ENCODE measurements around the gene APMAP.

The APMAP gene

DNA sequence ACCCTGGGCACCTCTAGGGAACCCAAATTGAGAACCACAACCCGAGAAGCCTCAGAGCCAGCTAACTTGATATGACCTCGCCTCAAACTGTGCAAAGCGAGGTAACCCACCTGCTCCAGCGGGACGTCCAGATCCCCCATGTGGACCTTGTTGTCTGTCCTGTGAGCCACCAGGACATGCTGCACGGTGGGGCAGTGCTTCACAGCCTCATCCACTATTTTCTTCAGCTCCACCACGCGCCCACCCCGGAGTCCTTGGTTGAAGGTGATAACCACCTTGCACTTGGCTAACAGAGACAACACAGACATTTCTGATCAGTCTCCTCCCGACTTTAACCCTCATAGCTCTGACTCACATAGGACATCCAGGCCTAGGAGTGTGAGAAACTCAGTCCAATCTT is 30.8 kb upstream of the APMAP start:
- DNase-seq, result peak; percentile 43

DNA sequence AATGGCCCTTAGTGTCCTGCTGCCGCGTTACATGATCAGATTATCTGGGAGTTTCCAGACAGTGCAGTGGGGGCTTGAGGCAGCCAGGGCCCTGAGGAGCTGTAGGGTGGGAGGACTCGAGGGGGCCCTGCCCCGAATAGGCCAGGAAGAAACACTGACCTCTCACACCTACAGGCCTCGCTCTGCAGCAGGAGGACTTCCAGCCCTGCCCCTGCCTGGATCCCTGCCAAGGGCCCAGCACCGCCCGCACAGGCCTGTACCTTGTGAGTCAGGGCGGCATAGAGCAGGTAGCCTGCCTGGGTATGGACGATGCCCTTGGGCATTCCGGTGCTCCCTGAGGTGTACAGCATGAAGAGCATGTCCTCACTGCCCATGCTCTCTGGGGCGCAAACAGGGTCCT is 30.1 kb upstream of the APMAP start:
- DNase-seq, result no peak

DNA sequence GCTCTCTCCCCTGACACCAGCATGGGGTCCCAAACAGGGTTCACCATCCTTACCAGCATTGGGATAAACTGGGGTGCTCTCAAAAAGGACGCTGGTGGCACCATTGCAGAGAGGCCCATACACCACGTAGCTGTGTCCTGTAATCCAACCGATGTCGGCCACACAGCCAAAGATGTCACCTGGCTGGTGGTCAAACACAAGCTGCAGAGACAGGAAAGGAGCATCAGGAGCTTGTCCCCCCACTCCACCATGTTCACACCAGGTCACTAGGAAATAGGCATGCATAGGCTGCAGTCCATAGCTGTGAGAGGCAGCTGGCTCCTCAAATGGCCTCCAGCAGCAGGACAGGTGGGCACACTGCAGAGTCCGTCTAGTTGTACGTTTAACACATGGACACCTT is 28.8 kb upstream of the APMAP start:
- no peak for DNase-seq

DNA sequence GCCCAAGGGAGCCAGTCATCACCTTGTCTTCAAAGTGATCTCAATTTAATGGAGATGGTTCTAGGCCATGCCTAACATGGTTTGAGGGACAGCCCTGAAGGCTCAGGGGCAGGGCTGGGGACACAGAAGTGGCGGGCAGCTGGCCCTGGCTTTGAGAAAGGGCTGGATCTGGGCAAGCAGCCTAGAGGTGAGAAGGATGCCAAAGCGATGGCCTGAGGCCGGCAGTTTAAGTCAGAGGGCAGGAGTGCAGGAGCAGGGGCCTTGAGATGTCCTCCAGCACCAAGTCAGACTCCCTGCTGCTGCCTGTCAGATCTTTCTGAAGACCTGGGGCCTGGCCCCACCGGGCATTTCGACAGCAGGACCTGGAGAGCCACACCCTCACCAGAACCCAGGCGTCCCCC is 28.4 kb upstream of the APMAP start:
- no peak for DNase-seq

DNA sequence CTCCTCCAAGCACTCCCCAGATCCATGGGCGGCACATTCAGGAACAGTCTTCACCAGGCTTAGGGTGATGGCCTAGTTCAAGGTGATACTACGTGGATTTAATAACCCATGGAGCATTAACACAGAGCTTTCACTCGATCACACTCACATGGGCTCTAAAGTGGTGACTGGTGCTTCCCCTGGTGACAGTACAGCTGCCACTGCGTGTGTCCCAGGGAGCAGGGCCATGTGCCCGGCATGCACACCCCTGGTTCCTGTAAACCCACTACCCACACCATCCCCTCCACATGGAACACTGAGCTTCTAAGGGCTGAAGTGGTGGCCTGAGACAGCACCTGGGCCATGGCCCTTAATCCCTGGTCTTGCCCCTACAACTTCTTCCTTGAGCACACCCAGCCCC is 27.8 kb upstream of the APMAP start:
- no peak for DNase-seq

DNA sequence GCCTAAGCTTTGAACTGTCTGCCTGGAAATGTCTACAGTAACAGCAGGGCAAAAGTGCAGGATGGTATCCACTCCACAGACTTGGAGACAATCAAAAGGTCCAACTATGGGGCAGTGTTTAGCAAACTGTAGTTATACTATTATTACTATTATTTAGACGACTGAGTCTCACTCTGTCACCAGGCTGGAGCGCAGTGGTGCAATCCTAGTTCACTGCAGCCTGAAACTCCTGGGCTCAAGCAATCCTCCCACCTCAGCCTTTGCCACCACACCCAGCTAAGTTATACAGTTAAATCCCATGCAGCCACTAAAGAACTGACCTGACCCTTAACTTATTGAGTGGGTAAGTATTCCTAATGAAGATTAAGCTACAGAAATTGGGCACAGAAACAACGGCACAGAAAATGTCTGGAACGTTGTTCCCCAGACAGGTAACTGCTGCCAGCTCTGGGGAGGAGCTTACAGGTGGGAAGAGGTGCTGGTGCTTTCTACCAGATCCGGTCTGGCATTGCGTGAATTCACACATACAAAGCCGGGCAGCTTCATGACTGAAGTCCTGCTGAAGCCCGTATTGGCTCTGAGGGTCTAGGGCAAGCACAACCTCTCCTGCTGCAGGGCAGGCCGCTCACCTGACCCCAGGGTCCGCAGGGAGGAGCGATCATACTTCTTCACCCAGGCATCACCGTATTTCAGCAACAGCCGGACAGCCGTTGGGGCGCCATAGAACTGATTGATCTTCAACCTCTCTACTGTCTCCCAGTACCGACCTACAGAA is 27.0 kb upstream of the APMAP start:
- DNase-seq, result no peak

DNA sequence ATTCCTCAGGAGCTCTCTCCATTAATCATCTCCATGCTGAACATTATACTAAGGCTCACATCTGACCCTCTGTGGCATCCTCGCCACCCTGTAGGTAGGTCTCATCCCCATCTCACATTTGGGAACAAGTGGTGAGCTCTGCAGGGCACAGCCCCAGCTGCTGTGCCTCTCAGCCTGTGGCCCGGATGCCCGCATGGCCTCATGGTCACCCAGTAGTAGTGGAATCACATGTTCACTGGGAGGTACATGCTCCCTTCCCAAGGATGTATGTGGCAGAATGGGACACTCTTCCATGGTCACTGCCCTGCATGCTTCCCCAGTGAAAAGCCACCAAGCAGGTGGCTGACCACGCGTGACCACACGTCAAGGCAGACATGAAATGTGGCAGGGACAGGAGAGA is 26.3 kb upstream of the APMAP start:
- DNase-seq, result no peak

DNA sequence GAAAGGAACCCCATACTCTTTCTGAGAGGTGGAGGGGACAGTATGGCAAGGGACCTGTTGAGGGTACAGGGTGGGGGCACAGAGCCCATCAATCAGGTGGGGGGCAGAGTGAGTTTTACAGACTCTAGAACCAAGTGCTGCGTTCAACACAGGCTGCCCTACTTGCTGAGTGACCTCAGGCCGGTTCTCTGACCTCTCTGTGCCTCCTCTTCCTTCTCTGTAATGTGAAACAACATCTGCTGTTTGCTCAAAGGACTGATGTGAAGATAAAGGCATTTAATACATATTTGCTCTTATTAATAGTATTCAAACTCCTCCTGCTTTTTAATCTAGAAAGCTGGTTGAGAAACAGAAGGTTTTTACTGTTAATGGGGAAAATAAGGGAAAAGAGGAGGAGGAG is 25.9 kb upstream of the APMAP start:
- DNase-seq, result no peak

DNA sequence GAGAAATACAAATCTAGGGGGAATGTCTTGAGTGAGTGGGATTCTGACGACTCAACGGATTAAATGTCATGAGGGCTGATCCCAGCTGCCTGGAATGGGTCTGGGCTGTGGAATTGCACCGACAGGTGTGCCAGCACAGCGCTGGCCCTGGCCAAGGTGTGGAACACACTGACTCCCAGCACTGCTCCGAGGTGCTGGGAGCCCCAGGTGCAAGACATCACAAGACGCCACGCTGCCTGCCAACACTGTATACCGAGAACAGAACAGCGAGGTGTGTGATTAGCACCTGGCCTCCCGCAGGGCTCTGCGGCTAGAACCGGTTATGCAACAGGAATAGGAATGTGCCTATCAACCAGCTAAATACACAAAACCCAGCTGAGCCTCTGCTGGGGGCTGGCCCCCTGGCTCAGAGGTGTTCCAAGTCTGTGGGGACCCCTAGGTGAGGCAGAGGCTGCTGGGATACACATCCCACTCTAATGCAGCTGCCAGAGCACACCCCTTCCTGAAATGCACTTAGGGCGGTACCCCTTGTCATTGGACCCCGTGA is 24.8 kb upstream of the APMAP start:
- no peak for DNase-seq

DNA sequence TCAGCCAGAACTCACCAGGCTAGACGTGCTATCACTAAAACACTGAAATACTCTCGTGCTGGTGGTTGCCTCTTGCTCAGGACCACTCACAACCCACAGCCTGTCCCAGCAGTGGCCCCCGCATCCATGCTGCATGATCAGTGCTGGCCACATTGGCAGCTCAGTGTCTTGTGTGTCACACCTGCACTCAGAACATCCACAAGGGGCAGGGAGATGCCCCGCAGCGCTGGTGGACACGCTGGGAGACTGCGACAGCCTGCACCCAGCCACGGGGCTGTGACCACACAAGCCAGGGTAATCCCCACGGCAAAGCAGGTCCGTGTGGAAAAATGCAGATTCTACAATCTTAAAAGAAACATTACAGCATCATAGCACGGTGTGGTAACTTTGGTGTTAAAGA is 23.9 kb upstream of the APMAP start:
- no peak for DNase-seq

DNA sequence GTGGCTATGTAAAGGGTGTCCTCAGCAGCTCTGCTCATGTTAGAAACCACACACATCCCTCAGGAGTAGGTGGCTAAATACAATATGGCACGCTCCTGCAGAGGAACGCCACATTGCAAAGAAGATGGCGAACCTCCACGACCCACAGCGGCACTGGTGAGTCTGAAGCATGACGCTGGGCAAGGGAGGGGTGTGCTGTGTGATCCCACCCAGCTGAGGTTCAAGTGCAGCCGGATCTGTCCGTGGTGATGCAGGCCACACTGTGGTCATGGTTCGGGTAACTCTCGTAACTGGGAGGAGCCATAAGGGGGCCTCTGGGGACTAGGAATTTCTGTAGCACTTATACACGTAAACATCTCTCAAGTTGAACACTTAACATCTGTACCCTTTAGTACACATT is 23.4 kb upstream of the APMAP start:
- no peak for DNase-seq

DNA sequence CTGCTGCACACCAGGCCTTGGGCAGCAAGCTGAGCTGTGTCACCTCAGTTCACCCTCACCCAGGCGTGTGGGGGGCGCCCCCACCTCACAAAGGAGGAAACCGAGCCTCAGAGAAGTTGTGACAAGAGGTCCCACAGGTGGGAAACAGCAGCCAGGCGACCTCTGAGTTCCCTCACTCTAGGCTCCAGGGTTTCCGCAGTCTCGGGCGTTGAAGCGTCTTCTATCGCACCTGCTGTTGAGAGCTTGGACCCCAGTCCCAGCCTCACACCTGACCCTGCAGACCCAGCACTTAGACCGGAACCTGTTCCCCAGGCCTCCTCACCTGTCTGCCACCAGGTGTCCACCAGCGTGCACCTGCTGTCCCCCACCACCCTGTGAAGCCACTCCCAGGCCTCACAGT is 22.3 kb upstream of the APMAP start:
- no peak for DNase-seq

DNA sequence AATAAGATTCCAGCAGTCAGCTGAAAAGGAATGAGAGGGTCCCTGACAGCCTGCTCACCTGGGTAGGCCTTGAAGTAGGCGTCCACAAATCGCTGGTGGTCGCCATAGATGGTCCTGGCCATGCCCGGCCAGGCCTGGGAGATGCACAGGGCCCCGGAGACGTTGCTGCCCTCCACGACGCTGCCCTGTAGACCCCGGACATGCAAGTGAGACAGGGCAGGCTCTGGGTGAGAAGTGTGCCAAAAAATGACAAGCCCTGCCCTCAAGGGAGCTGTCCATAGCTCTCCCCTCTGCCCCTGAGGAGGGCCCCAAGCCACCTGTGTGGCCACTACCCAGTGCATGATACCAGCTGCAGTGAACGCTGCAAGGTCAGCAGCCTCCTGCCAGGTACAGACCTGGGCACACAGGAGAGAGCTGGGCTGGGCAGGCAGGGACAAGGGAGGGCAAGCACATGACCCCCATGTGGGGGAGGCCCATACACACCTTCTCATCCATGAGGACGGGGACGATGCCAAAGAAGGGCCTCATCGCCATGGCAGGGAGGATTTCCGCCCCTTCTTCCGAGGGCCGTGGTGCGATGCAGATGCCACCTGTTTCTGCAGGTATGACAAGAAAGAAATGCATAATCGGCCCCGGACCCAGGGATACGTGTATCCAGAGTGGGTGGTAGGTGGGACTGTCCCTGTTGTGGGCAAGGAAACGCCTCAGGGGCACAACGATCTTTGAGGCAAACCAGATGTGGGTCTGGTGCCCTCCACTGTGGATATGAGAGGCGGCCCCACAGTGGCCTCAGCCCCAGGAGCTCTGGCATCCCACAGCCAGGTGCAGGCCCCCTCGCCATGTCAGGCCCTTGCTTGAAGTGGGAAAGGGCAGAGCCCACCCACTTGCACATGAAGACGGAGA is 21.2 kb upstream of the APMAP start:
- DNase-seq, result no peak

DNA sequence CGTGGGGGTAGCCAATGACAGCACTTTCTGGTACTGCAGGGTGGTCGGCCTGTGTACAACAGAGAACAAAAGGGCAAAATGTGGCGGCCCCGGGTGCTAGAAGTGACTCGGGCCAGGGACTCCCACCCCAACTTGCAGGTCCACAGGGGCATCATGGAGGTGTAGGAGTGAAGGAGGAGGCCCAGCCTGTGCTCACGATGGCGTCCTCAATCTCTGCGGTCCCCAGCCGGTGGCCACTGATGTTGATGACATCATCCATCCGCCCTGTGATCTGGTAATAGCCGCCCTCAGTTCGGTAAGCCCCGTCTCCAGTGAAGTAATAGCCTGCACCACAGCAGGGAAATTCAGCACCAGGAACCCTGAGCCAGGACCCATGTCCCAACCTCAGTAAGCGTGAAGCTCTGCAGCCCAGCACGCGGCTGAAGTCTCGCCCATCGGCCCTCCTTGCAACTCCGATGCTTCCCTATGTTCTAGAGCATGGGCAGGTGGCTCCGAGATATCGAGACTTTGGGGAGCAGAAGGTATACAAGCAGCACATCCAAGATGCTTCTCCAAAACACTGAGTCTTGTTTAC is 20.2 kb upstream of the APMAP start:
- DNase-seq, result no peak

DNA sequence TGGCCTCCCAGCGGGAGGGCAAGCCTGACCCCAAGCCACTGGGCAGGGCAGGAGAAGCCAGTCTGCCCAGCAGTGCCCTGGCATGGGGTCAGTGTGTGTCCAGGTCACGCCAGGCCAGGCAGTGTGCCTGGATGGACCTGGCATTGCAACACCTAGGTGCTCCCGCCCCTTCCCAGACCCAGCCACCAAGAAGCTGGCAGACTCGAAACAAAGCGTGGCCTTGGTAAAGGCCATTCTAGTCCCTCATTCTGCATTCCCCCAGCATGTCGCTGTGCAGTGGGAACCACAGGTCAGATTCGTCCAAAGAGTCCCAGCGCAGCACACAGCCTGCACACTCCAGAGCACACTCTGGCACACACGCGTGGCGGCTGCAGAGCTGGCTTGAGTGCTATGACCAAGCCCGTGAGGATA is 19.3 kb upstream of the APMAP start:
- DNase-seq, result no peak

DNA sequence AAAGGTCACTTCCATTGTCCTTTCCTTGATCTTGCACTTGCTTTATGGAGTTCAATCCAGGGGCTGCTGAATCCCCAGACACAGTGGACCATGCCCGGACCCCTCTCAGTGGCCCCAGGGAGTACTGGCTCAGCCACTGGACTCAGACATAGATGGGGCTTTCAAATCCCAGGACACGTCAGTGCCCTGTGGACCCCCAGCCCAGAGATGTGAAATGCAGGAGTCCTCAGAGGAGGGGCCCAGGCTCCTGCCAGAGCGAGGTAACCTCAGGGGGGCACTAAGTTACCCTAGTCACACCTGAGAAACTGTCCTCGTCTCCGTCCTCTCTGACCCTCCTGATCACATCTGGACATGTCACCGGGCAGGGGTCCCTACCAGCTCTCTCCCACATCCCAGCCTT is 18.7 kb upstream of the APMAP start:
- no peak for DNase-seq

DNA sequence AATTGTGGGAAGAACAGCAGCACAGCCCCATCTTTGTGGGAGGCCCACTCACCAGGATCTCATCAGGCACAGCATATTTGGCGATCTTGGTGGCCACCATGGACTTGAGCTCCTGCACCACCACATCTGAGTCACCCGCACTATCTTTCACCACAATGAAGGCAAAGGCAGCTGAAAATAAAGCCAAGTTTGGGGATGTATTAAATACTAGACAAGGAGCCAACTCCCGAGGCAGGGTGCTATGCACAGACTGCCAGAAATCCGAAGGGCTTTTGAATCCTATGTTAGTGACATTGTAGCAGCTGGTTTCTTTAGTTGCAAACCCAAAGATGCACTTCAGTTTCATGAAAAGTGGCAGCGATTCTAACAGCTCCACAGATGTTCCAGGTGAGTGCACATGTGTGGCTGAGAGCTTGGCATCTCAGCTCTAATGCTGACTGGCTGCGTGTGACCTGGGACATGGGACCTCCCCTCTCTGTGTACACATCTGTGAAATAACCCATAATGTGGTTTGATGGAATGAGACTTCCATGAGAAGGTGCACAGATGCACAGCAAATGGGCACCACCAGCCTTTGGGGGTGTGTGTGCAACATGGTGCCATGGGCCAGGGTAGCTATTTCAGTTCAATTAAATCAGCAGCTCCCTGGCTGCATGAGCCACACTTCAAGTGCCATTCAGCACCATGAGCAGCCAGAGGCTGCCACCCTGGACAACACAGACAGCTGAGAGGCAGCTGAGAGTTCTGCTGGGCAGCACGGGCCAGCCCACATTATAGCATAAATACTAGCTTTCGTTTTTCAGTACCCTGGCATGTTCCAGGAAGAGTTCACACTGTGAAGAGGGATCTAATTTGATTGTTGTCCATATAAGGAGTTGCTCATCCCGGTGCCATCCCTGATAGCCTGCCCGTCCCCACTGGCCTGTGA is 16.9 kb upstream of the APMAP start:
- no peak for DNase-seq

DNA sequence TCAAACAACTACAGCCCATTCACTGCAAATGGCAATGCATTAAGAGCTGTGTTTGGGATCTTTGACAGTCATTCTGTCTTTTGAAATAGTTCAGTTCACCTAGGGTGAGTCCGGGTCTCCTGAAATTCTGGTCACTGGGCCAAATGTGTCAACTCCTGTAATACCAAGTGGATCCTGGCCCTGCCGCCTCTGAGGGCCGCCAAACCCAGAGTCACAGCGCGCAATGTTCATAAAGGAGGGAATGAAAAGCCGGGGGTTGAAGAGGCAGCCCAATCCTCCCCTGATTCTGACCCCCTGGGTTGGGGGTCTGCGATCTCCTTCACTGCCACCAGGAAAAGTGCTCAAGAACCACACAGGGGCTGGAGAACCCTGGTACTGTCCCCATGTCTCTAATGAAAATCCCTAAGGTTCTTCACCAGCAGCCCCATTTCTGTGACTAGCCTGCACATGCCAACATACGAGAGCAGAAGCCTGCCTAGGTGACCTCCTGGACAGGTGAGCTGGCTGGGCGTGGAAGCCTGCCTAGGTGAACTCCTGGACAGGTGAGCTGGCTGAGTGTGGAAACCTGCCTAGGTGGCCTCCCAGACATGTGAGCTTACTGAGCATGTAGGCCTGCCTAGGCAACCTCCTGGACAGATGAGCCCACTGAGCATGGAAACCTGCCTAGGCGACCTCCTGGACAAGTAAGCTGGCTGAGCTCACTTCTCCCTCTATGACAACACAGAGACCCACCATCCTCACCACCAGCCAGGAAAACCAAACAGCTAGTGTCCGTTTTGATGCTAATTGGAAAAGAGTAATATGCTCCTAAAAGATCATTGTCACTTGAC is 16.1 kb upstream of the APMAP start:
- DNase-seq, result no peak

DNA sequence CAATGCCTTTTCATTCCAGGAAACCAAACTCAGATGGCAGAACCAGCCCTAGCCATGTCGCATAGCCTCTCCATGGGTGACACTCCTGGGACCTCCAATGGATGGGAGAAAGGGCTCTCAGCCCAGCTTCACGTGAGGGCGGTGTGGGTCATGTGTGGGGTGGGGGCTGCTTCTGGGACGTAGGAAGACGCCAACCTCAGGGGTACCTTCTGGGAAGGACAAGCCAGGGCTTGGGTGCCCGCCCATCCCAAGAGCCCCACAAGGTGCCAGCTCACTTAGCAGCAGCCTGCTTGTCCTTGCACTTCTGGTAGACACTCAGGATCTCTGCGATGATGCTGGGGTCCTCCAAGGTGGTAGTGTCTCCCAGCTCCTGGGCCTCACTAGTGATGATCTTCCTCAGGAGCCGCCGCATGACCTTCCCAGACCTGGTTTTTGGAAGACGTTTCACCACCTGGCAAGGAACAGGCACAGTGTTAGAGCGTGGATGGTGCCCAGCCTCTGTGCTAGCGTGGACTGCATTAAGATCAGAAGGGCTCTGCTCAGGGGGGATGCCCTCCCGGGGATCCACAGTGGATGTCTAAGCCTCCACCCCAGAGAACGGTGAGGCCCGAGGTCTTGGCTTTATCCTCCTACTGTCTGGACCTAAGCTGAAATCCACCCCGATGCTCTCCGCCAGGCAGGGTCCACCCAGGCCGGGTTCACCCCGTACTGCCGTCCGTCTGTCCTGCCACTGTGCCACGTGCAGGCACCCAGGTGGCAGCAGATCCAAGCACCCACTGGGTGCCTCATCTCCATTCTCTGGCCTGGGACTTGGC is 15.1 kb upstream of the APMAP start:
- DNase-seq, result no peak

DNA sequence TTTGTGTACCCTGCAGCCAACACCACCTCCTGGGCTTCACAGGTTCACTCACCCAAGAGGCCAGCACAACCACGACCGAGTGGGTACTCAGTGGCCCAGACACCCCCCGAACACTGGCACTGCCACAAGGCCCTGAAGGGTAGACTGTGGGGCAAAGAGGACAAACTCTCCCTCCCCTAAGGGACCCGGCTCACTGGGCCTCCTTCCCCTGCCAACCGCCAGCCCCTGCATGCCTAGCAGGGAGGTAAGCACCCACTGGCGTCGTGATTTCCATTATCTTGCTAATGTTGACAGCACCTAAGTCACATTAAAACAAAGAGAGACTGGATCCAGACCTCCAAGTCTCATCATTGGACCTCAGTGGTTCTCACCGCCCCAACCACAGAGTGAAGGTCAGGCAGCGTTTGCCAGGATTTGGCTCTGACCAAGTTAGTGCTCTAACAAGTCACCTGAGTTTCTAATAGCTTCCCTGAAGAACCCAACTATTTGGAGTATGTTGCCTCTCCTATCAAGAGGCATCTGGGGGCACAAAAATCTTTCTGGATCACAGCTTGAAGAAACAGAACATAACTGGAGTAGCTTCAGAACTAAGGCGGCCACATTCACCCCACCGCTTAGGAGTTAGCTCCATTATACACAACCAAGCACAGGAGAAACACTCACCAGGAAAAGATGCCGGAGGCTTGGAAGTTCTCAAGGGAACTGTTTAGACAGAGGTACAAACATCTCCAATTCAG is 14.0 kb upstream of the APMAP start:
- no peak for DNase-seq
